ENCODE measurements around the gene ICA1L.

Gene ICA1L

GRCh38 chr2:202782940-202783558 is 88.5 kb downstream of the ICA1L start:
- DNase-seq (ENCODE audit: low read depth) = no peak

- DNase-seq (ENCODE audit: low read depth) = peak; percentile 16
Measured at GRCh38 chr2:202780514-202781021, 91.0 kb downstream of the ICA1L start.

GRCh38 chr2:202778217-202778616 is 93.3 kb downstream of the ICA1L start:
- DNase-seq (ENCODE audit: low read depth) = no peak

GRCh38 chr2:202774104-202774503 is 97.5 kb downstream of the ICA1L start:
- no peak for DNase-seq (ENCODE audit: low read depth)

GRCh38 chr2:202773301-202773973 is 98.1 kb downstream of the ICA1L start:
- DNase-seq (ENCODE audit: low read depth) = no peak

GRCh38 chr2:202771741-202772460 is 99.7 kb downstream of the ICA1L start:
- DNase-seq (ENCODE audit: low read depth) = no peak

- no peak for DNase-seq (ENCODE audit: low read depth)
Measured at GRCh38 chr2:202771336-202771735, 100.2 kb downstream of the ICA1L start.

- DNase-seq (ENCODE audit: low read depth) = no peak
Measured at GRCh38 chr2:202769201-202769600, 102.4 kb downstream of the ICA1L start.

- no peak for DNase-seq (ENCODE audit: low read depth)
Measured at GRCh38 chr2:202768273-202768672, 103.3 kb downstream of the ICA1L start.

GRCh38 chr2:202765436-202765835 is 106.1 kb downstream of the ICA1L start:
- DNase-seq (ENCODE audit: low read depth) = no peak

GRCh38 chr2:202764991-202765390 is 106.6 kb downstream of the ICA1L start:
- DNase-seq (ENCODE audit: low read depth) = no peak

GRCh38 chr2:202763916-202764315 is 107.7 kb downstream of the ICA1L start:
- DNase-seq (ENCODE audit: low read depth) = no peak

GRCh38 chr2:202762556-202762955 is 109.0 kb downstream of the ICA1L start:
- DNase-seq (ENCODE audit: low read depth) = no peak

GRCh38 chr2:202760848-202761247 is 110.7 kb downstream of the ICA1L start:
- DNase-seq (ENCODE audit: low read depth) = no peak

- no peak for DNase-seq (ENCODE audit: low read depth)
Measured at GRCh38 chr2:202758604-202759003, 113.0 kb downstream of the ICA1L start.

GRCh38 chr2:202758128-202758527 is 113.4 kb downstream of the ICA1L start:
- no peak for DNase-seq (ENCODE audit: low read depth)

GRCh38 chr2:202757339-202757738 is 114.2 kb downstream of the ICA1L start:
- DNase-seq (ENCODE audit: low read depth) = no peak

GRCh38 chr2:202756598-202756997 is 115.0 kb downstream of the ICA1L start:
- DNase-seq (ENCODE audit: low read depth) = no peak

GRCh38 chr2:202754936-202755335 is 116.6 kb downstream of the ICA1L start:
- DNase-seq (ENCODE audit: low read depth) = no peak

GRCh38 chr2:202752071-202752470 is 119.5 kb downstream of the ICA1L start:
- no peak for DNase-seq (ENCODE audit: low read depth)

GRCh38 chr2:202750763-202751427 is 120.7 kb downstream of the ICA1L start:
- DNase-seq (ENCODE audit: low read depth) = no peak

GRCh38 chr2:202749477-202749876 is 122.1 kb downstream of the ICA1L start:
- DNase-seq (ENCODE audit: low read depth) = no peak

GRCh38 chr2:202743613-202744012 is 128.0 kb downstream of the ICA1L start:
- no peak for DNase-seq (ENCODE audit: low read depth)
